Sigmoid colon (tissue), 7 donors: Measurements from ENCODE around the gene RPLP1. TPM values are rescaled to one million over a fixed set of nuclear protein-coding genes. Genes with fewer than 3 reads are reported as not detected.

Experiments
- DNase-seq: peaks from one replicate; pipeline ENCODE4 v3.0.0-alpha.2; 2019
- H3K27ac ChIP-seq, 4 donors: fragments of 200-600 bp; sonication (generic); one replicate each; pipeline ENCODE4 v1.5.1; 2016 to 2019; ENCODE audit warnings: mild to moderate bottlenecking in 1 of 4
- H3K27me3 ChIP-seq, 3 donors: fragments of 200-600 bp; sonication (generic); one replicate each; pipeline ENCODE4 v1.5.1; 2019; ENCODE audit warnings: mild to moderate bottlenecking in 1 of 3
- H3K36me3 ChIP-seq, 4 donors: fragments of 200-600 bp; sonication (generic); one replicate each; pipeline ENCODE4 v1.5.1; 2016 to 2019
- H3K4me1 ChIP-seq, 4 donors: fragments of 200-600 bp; sonication (generic); one replicate each; pipeline ENCODE4 v1.5.1; 2017 to 2019
- H3K4me3 ChIP-seq, 4 donors: fragments of 200-600 bp; sonication (generic); one replicate each; pipeline ENCODE4 v1.5.1; 2017 to 2019; ENCODE audit warnings: mild to moderate bottlenecking in 2 of 4, moderate library complexity in 1 of 4
- H3K9me3 ChIP-seq, 4 donors: fragments of 200-600 bp in 3 of 4; sonication (generic) in 3 of 4; one replicate each; pipeline versions ENCODE4 v1.5.1 to v1.6.1; 2013 to 2019
- CTCF ChIP-seq, 4 experiments: fragments of 450-650 bp in 3 of 4; fragments of 200-600 bp in 1 of 4; IDR thresholded peaks; one replicate each; pipeline ENCODE4 v1.5.1; 2016 to 2019; ENCODE audit warnings: antibody characterized with exemption in 4 of 4, mild to moderate bottlenecking in 3 of 4, moderate library complexity in 2 of 4
- EP300 ChIP-seq, 4 donors: sonication (generic); formaldehyde crosslinking; IDR thresholded peaks; one replicate each; pipeline ENCODE4 v1.6.1; 2017; ENCODE audit warnings: antibody characterized with exemption in 4 of 4
- POLR2A ChIP-seq, 2 donors: fragments of 450-650 bp; IDR thresholded peaks; one replicate each; pipeline ENCODE4 v1.6.1; 2016; ENCODE audit warnings: antibody characterized with exemption in 2 of 2, mild to moderate bottlenecking in 2 of 2, moderate library complexity in 2 of 2
- POLR2AphosphoS5 ChIP-seq, 4 donors: sonication (generic); formaldehyde crosslinking; IDR thresholded peaks; one replicate each; pipeline ENCODE4 v1.6.1; 2017; ENCODE audit warnings: antibody characterized with exemption in 4 of 4
- WGBS, 2 donors: extraction: QIAGEN DNeasy Blood & Tissue Kit; methylation state at CpG; one replicate each; pipeline ENCODE4 v1.1.7; 2013; 5-methylcytosine and 5-hydroxymethylcytosine counted together
- intact Hi-C: fragments of 100-400 bp; cut with DNase I; formaldehyde crosslinking; loops from one replicate; pipeline ENCODE4 v1.15.1; 2023
- polyA plus RNA-seq, 3 donors: library from polyadenylated mRNA; stranded (reverse); fragments of 200-250 nt; gene quantifications; one replicate each; pipeline ENCODE4 v1.2.3, GENCODE V29; 2013
- total RNA-seq, 4 donors: library from RNA; depleted of rRNA; stranded (reverse); fragments of >200 nt; gene quantifications; one replicate each; pipeline ENCODE4 v1.1.0, GENCODE V29; 2016
- donor health status: healthy with polysubstance abuse.
- donor health status: Bipolar disorder and iron deficiency.
- donor health status: healthy.

Gene RPLP1
- total RNA-seq (1,000 to 10,000 TPM; 1,053 to 1,114 (median 1,095) TPM), polyA plus RNA-seq (1,000 to 10,000 TPM; 1,446 to 2,471 (median 2,101) TPM)

- H3K4me1 ChIP-seq, result peaks cover 0 to 37% (median 28%) of the 10 kb centered on the region in 4 donors
- no peak for TF ChIP-seq CTCF (IDR thresholded peaks at IDR 0.05)
- TF ChIP-seq POLR2A (IDR thresholded peaks at IDR 0.05), result peak; percentile 88 to 89
- TF ChIP-seq EP300 (IDR thresholded peaks at IDR 0.05), result no peak
- TF ChIP-seq POLR2AphosphoS5 (IDR thresholded peaks at IDR 0.05), result peak; percentile 99
- peak within 1 kb of the TSS; percentile 94 to 97 (median 96) for H3K27ac ChIP-seq
- H3K4me3 ChIP-seq, result peak within 1 kb of the TSS; percentile 79 to 92 (median 88)
- H3K27me3 ChIP-seq, result no peaks in the 10 kb centered on the region
- peaks cover 10 to 37% (median 11%) of the 10 kb centered on the region in 4 donors for H3K36me3 ChIP-seq
- no peaks in the 10 kb centered on the region for H3K9me3 ChIP-seq
- DNase-seq, result peak; percentile 99
- WGBS, 2 donors, result 0% methylated on average over 77 of the region's 77 CpGs
- intact Hi-C loops, result loop anchor here (1.0 to 5.0 kb wide), 3 partner anchors 9 to 646 kb away; partner anchors contain the start of gene KIF23
These were observed at the start of gene RPLP1 for GRCh38 chr15:69452692-69453521. Gene RPLP1 (plus strand): TSS chr15:69452818. CDS start chr15:69452949, 131 bp downstream.

GRCh38 chr15:69403594-69403993, 49.0 kb upstream of the RPLP1 start:
- Histone ChIP-seq H3K27me3 (no peaks in the 10 kb centered on the region), H3K9me3 (no peaks in the 10 kb centered on the region), H3K27ac (no peak overlapping the region), H3K4me1 (peaks cover 0 to 7% (median 3%) of the 10 kb centered on the region in 4 donors), H3K4me3 (no peak overlapping the region), H3K36me3 (no peaks in the 10 kb centered on the region)
- WGBS, 2 donors, result 77 to 78% methylated on average over 4 of the region's 4 CpGs
- TF ChIP-seq CTCF (IDR thresholded peaks at IDR 0.05) (no peak), POLR2AphosphoS5 (IDR thresholded peaks at IDR 0.05) (no peak), POLR2A (IDR thresholded peaks at IDR 0.05) (no peak), EP300 (IDR thresholded peaks at IDR 0.05) (no peak)
- intact Hi-C loops, result no loop called here
- DNase-seq, result no peak

GRCh38 chr15:69405110-69405509, 47.5 kb upstream of the RPLP1 start:
- H3K27ac ChIP-seq, result no peak overlapping the region
- H3K36me3 ChIP-seq, result no peaks in the 10 kb centered on the region
- peaks cover 0 to 10% (median 3%) of the 10 kb centered on the region in 4 donors for H3K4me1 ChIP-seq
- no peaks in the 10 kb centered on the region for H3K9me3 ChIP-seq
- no peak for DNase-seq
- TF ChIP-seq EP300 (IDR thresholded peaks at IDR 0.05), result no peak
- no peak for TF ChIP-seq POLR2AphosphoS5 (IDR thresholded peaks at IDR 0.05)
- no peak for TF ChIP-seq CTCF (IDR thresholded peaks at IDR 0.05)
- TF ChIP-seq POLR2A (IDR thresholded peaks at IDR 0.05), result no peak
- WGBS, 2 donors, result 58 to 60% methylated on average over 3 of the region's 3 CpGs
- intact Hi-C loops, result no loop called here
- H3K27me3 ChIP-seq, result no peaks in the 10 kb centered on the region
- no peak overlapping the region for H3K4me3 ChIP-seq

- intact Hi-C loops, result no loop called here
- Histone ChIP-seq H3K4me3 (no peak overlapping the region), H3K27ac (no peak overlapping the region), H3K36me3 (no peaks in the 10 kb centered on the region), H3K27me3 (no peaks in the 10 kb centered on the region), H3K9me3 (no peaks in the 10 kb centered on the region), H3K4me1 (peaks cover 0 to 15% (median 3%) of the 10 kb centered on the region in 4 donors)
- TF ChIP-seq EP300 (IDR thresholded peaks at IDR 0.05), result no peak
- no peak for TF ChIP-seq POLR2AphosphoS5 (IDR thresholded peaks at IDR 0.05)
- 91 to 95% methylated on average over 3 of the region's 3 CpGs for WGBS, 2 donors
- DNase-seq, result no peak
These were observed 44.8 kb upstream of the RPLP1 start for GRCh38 chr15:69407719-69408400.

GRCh38 chr15:69408841-69409240, 43.8 kb upstream of the RPLP1 start:
- Histone ChIP-seq H3K9me3 (no peaks in the 10 kb centered on the region), H3K27ac (no peak overlapping the region), H3K4me3 (no peak overlapping the region), H3K27me3 (no peaks in the 10 kb centered on the region), H3K4me1 (peaks cover 0 to 16% (median 2%) of the 10 kb centered on the region in 4 donors), H3K36me3 (no peaks in the 10 kb centered on the region)
- intact Hi-C loops, result no loop called here
- no peak for DNase-seq
- TF ChIP-seq POLR2AphosphoS5 (IDR thresholded peaks at IDR 0.05) (no peak), POLR2A (IDR thresholded peaks at IDR 0.05) (no peak), EP300 (IDR thresholded peaks at IDR 0.05) (no peak), CTCF (IDR thresholded peaks at IDR 0.05) (no peak)
- 77 to 83% methylated on average over 3 of the region's 3 CpGs for WGBS, 2 donors
